CD4-positive, alpha-beta T cell treated with Interleukin-21 for 1 hour (primary cell): ENCODE data around the gene NR3C2.
"Not testable (repeated sequence)": the region's sequence is repeated elsewhere in the genome, so short reads cannot be mapped to it uniquely, and the experiment has no call there.

ENCODE experiments used
- DNase-seq: peaks from one replicate; pipeline ENCODE4 v3.0.0-alpha.2; 2020

NR3C2 gene

DNA sequence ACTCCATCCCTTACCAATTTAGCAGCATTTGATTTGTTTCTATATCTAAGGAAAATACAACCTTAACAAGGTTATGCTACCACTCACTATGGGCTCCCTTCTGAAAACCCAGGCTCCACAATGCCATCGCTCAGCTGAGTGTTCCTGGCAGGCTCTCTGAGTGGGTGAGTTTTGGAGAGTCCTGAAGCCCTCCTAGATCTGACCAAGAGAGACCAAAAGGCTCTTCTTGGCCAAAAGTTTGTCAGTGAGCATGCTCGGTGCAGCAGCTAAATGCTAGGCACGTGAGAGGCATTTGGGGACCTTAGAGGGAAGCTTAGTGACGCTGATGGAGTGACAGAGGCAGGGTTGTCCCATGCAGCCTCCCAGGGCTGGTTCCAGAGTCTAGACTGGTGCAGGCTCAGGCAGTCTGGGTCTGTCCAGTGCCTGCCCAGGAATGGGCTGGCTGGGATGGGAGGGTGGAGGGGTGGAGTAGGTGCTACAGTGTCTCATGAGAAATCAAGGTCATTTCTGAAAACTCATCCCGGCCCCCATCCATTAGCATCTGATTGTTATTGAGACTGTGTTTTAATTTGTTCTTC lies 346.8 kb downstream of the NR3C2 start:
- no peak for DNase-seq

DNA sequence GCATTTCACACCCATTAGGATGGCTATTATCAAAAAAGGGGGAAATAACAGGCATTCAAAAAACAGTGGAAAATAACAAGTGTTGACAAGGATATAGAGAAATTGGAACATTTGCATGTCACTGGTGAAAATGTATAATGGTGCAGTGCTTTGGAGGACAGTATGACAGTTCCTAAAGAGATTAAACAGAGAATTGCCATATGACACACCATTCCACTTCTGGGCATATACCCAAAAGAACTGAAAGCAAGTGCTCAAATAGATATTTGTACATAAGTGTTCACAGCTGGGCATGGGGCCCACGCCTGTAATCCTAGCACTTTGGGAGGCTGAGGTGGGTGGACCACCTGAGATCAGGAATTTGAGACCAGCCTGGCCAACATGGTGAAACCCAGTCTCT lies 348.1 kb downstream of the NR3C2 start:
- DNase-seq = no peak

DNA sequence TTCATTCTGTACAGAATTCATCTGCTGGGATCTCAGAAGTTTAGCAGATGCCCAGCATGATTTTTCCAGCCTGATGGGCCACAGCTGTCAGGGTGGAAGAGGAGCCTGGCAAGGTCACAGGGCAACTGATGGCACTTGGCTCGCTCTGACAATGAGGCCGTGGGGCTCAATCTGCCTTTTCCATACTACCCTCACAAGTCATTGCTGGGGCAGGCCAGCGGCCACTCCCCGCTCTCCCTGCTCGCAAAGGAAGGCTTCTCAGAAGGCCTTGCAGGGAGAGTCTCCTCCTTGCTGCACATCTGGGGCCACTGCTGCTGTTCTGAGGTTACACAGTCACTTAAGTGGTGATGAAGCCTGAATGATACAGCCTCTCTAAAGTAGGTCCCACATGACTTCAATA lies 349.1 kb downstream of the NR3C2 start:
- no peak for DNase-seq

DNA sequence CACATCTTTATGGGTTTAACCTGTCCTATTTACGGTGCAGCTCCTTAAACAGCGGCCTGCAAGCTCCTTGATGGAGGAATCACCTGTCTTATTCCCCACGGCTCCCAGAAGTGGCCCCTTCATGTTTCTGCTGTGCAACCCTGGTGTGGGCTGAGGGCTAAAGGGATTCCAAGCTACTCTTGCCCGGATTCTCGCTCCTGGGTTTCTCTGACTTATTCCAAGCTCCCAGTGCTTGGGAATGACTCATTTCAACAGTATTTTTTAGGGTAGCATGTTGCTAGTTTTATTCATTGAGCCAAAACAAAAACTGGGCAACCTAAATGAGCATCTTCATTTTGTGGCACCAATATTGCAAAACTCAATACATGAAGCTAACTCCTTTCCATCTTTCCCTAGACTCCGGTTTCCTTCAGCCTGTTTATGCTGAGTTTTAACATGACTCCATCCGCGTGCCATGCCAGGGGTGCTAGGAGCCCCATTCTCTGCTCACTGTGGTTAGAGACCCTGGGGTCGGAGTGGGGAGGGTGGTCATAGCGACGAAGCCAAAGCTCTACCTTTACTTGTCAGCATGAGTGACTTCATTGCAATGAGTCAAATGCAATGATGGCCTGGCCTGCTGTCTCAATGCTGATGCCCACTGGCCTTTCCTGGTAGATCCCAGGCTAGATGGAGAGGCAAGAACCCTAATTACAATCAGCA lies 349.7 kb downstream of the NR3C2 start:
- no peak for DNase-seq

DNA sequence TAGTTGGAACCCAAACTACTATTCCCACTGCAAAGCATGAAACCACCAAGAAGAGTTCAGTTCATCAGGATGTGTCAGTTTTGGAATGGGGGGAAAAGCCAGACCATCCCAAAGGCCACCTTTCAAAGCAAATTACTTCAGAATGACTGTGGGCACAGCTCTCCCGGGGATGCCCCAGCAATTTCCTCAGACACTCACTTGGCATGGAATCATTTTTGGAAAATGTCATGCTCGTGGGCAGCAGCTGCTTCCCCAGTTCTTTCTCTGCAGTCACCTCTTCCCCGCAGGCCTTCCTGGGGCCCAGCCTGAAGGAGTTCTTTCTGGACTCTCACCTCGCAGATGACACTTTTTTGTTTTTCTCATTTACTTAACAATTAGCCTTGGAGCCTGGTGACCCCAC lies 350.3 kb downstream of the NR3C2 start:
- no peak for DNase-seq

DNA sequence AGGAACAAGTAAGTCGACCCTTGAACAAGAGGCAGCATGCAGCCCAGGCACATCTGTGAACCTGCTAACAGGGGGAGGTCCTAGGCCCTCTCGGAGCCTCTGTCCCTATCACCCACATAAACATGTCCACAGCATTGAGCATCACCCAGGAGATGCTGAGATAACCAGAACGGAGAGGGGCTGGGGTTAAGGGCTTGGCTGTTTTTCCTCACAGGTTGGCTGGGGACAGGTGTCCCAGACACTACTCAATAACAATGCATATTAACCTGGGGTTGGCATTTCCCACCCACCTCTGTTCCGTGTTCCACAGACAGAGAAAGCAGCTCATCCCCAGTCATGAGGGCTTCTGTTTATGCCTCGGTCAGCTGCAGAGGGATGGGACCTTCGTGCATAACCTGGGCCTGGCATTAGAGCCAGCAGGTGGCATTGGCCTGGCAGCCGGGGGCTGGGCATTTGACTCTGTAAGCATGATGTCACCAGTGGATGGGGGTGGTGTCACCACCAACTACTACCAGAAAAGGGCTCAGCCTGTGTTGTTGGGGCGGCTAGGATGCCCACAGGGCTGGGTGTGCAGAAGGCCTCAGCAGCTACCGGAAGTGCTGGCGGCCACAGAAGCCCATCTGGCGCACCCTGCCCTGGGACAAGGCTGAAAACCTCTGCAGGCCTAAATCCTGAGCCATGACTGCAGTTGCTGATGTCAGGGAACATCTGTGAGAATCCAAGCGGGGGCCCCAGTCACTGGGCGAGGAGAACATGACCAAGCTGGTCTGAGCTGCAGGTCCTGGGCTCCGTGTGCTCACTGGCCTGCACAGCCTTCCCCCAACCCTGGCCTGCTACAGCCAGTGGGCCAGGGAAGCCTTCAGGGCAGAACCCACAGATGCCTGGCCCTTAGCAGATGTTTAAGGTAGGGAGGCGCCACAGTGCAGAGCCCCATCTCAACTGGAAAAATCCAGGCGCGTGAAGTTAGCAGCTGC lies 351.4 kb downstream of the NR3C2 start:
- DNase-seq = no peak

DNA sequence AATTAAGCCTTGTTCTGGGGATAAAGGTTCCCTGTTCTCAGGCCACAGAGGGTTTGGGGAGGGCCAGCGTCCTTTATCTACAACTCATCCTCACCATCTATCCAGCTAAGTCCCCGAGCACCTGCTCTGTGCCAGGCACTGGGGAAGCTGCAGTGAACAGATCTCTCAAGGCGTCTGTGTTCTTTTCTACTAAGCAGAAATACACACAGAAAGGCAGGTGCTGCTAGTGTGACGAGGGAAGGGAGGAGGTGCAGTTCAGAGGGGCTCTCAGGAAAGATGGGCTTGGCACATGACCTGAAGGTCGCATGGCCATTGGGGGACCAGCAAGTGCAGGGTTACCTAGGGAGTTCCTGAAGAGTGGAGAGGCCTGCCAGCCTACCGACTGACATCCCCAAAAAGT lies 352.2 kb downstream of the NR3C2 start:
- no peak for DNase-seq

DNA sequence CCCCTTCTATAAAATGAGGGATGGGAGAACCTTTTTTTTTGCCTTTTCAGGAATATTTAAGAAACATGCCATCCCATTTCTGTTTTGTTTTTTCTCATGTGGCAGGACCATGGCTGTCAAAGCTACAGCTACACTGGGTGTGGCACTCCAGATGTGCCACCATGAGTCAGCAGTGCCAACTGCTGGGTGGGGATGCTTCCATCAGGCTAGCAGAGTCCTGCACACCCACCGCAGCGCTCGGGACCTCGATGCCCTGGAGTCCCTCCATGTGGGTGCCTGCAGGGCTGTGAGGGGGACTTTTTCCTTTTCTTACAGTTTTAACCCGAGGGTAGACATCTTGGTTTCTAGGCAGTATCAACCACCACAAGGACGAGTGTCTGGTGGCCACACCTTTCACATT lies 352.6 kb downstream of the NR3C2 start:
- no peak for DNase-seq

DNA sequence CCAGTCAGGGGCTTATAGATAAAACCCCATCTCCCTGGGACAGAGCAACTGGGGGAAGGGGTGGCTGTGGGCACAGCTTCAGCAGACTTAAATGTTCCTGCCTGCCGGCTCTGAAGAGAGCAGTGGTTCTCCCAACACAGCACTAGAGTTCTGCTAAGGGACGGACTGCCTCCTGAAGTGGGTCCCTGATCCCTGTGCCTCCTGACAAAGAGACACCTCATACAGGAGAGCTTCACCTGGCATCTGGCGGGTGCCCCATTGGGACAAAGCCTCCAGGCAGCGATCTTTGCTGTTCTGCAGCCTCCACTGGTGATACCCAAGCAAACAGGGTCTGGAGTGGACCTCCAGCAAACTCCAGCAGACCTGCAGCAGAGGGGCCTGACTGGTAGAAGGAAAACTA lies 359.1 kb downstream of the NR3C2 start:
- not testable (repeated sequence) for DNase-seq

DNA sequence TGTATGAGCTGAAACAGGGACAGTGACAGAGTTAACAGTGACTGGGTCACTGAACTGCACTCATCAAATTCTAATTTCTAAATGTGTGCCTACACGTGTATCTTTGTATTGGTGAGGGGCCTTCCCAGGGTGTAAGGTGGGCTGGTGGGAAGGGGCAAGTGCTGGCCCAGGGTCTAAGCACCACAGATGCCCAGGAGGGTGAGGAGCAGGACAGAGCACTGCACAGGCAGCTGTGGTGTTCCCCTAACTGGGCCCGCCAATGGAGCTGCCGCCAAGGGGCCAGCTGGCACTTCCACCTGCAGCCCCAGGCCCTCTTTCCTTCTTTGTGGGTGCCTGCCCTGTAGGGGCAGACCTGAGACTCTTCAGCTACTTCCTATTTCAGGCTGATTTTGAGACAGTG lies 360.5 kb downstream of the NR3C2 start:
- no peak for DNase-seq

DNA sequence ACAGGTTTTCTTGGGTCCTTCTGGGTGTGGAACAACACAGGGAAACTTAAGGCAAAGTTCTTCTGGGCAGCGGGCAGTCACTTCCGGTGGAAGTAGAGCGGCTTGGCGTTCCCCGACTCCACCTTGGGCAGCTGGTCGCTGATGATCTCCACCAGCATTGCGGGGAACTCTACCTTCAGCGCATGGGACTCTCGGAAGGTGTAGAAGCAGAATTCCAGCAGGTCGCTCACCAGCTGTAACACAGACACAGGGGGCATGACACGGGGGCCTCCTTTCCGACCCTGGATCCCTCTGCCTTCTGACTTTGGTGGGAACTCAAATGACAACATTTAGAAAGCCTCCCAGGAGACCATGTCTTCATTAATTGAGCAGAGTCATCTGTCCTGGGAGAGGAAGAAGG lies 360.9 kb downstream of the NR3C2 start:
- no peak for DNase-seq

DNA sequence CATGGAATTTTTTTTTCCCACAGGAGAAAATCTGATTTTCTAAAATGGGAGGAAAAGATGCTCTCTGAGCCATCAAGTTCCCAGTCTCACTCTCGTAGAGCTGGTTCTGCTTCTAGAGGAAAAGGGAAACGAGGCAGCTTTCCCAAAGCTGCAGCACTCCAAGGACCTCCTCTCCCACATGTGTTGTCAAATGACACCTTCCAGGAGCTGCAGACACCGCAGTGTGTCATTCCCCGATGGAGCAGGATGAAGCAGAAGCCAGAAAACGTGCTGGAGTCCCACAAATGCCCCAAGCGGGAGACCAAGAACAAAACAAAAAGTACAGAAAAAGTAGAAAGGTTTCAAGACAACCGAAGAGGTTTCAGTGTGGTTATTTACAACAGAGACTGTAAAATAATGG lies 362.3 kb downstream of the NR3C2 start:
- no peak for DNase-seq

DNA sequence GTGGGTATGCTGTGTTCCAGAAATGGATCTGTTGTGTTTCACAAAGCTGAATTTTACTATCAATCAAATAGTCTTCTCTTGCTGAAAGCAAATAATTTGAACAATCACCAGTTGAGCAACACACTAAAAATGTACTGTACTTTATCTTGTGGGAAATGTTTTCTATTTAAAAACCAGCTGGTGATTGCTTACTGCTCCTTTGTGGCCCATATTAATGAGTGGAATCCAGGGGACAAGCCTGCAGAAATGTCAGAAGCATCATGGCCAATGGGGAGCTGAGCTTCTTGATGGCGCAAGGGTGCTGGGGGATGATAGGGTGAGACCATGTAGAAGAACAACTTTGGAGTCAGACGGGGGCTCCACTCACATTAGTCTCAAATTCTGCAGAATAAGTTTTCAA lies 364.2 kb downstream of the NR3C2 start:
- no peak for DNase-seq

DNA sequence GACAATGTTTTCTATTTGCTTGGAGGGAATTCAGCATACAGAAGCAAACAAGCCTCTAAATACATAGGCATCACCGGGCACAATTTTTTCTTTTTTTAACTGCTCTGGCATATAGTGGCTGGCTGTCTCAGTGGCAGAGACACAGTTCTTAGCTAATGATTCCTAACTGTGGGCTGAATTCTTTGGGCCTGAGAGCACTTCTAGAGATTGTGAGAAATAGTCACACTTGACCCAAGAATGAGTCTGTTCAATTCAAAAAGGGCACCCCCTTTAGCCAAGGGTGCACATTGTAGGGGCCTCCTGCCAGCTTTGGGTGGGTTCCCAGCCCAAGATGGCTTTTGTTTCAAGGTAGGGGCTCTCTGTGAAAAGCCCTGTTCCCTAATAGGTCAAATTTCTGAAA lies 364.6 kb downstream of the NR3C2 start:
- no peak for DNase-seq

DNA sequence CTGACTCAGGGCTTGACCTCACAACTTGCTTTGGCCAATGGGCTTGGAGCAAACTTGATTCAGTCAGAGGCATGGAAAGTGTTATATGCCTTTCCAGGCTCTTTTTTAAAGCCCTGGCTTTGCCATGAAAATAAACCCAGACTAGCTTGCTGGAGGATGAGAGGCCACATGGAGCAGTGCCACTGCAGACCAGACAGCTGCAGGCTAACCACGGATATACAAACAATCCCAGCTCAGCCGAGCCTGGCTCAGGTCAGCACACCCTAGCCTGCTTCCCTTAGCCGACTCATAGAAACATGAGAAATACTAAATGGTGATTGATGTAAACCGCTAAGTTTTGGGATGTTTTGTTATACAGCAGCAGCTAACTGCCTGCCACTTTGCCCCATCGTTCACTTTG lies 365.2 kb downstream of the NR3C2 start:
- no peak for DNase-seq

DNA sequence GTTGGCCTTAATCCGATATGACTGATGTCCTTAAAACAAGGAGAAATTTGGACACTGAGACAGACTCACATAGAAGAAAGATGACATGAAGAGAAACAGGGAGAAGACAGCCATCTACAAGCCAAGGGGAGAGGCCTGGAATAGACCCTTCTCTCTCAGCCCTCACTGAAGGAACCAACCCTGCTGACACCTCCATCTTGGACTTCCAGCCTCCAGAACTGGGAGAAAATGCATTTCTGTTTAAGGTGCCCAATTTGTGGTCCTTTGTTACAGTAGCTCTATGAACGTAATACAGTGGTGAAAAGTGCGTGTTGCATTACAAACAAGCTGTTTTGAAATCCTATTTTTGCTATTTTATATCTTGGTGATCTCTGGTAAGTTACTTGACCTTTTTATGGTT lies 366.8 kb downstream of the NR3C2 start:
- DNase-seq = no peak

DNA sequence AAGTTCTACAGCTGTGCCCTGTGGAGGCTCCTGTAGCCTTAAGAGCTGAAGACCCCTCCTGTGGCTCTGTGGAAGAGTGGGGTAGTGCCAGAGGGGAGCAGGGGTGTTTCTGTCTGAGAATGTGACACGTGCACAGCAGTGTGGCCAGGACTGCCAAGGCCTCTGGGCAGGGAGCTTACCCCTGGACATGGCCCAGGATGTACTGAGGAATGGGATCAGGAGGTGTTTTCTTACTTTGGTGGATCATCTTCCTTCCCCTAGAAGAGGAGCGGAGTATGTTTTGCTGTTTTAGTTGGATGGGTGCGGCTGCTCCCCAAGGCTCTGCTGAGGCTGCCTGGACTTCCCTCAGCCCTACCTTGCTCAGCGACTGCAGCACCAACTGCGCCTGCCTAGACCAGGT lies 367.8 kb downstream of the NR3C2 start:
- no peak for DNase-seq

DNA sequence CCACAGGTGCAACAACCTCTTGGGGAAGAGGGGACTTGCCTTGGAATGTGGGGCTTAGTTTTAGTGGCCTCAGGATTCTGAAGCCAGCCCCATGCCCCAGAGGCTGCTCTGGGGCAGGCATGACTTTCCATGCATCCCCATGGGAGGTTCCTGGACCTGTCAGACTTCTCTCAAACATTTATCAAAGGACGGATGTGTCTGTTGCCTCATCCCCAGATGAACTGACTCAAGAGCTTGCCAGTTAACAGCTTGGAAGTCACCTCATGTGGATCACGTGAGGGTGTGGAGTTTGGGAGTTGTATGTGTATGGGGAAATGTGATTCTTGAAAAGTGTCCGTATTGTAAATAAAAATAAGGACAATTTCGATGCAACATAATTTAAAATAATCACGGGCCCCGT lies 368.9 kb downstream of the NR3C2 start:
- no peak for DNase-seq

DNA sequence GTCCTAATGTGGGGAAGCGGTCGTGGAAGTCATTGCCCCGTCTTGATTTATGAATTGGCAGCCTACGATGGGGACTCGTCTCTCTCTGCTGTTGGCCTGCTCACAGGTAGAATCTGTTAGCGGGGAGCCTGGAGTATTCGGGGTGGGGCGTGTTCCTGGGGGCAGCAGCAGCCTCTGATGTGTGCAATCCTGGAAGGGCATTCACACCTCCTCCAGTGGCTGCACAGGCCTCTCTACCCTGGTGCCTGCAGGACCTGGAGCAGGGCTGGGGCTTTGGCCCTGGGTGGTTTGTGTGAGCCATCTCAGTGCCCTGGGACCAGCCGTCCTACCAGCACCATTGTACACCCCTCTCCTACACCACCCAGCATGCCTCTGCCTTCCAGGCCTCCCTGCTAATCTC lies 369.4 kb downstream of the NR3C2 start:
- DNase-seq = no peak

DNA sequence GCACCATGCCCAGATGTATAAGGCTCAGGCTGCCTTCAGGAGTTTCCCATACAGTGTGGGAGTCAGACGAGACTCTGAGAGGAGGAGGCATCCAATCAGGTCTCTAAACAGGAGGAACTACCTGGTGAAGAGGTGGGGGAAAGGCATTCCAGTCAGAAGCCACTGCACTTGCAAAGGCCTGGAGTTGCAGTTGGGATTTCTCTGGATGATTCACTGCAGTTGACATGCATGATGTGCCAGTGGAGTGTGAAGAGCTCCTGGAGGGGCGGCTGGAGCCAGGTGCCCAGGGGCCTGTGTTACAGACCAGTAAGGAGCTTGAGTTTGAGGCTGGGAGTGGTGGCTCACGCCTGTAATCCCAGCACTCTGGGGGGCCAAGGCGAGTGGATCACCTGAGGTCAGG lies 371.2 kb downstream of the NR3C2 start:
- no peak for DNase-seq

DNA sequence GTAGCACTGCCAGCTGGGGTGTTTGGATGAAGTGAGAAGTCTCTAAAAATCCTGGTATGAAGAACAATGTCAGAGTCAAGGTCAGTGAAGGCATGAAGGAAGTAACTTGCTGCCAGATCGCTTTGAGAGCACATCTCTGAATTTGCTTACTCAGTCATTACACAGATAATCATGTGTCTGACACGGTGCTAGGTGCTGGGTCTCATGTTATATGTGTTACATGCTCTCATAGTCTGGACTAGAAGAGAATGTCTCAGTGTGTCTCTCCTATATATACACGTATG lies 372.4 kb downstream of the NR3C2 start:
- DNase-seq = no peak

DNA sequence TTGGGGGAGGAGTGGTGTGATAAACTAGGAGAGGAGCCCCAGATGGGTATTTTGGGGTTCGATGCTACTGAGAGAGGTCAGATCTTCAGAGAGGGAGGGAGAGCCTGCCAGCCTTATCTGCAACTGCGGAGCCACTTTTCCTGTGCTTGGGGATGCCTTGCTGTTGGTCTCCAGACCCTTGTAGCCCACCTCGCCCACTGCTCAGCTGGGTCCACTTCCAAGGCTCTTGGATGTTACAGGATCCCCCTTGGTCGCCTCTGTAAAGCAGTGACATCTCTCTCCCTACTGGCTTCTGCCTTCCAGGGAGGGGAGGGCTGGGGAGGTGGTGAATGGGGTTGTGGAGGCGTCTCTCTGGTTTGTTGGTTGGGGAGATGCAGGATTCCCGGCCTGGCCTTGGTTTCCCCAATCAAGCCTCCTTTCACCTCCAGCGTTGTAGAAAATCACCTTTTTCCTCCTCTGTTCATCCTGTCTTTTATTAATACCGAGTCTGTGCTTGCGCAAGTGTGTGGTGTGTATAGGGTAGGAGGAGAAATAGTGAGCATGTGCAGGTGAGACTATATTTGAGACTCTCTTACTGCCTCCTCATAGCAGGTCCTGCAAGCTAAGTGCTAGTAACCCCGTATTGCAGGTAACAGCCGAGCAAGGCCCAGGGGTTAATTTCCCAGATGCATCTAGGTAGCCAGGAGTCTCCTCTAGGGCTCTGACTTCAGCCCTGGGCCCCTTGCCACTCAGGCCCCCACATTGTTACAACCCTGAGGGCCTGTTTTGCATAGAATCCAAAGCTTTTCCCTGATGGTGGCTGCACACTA lies 372.9 kb downstream of the NR3C2 start:
- no peak for DNase-seq
